HG03565 (cell line): Measurements from ENCODE around the gene DPP6.
"Not testable (repeated sequence)": the region's sequence is repeated elsewhere in the genome, so short reads cannot be mapped to it uniquely, and the experiment has no call there.

Source experiments
- ATAC-seq: cut with Tn5 transposase; IDR thresholded peaks from one replicate; pipeline ENCODE4 v1.9.1; 2021; ENCODE audit warnings: mild to moderate bottlenecking, moderate library complexity; ENCODE audit not compliant: unreplicated experiment

The DPP6 gene

GRCh38 chr7:154646126-154647013 lies 594.2 kb downstream of the DPP6 start:
- ATAC-seq, result no peak

- no peak for ATAC-seq
Observed at GRCh38 chr7:154647625-154648024, 595.4 kb downstream of the DPP6 start.

GRCh38 chr7:154649015-154649414 lies 596.8 kb downstream of the DPP6 start:
- ATAC-seq, result no peak

- ATAC-seq, result no peak
Observed at GRCh38 chr7:154649434-154649833, 597.2 kb downstream of the DPP6 start.

GRCh38 chr7:154650275-154650674 lies 598.1 kb downstream of the DPP6 start:
- no peak for ATAC-seq

- ATAC-seq, result no peak
Observed at GRCh38 chr7:154651501-154651900, 599.3 kb downstream of the DPP6 start.

GRCh38 chr7:154652564-154652963 lies 600.4 kb downstream of the DPP6 start:
- ATAC-seq, result no peak

- ATAC-seq, result no peak
Observed at GRCh38 chr7:154653281-154653680, 601.1 kb downstream of the DPP6 start.

- no peak for ATAC-seq
Observed at GRCh38 chr7:154656618-154657017, 604.4 kb downstream of the DPP6 start.

- no peak for ATAC-seq
Observed at GRCh38 chr7:154666768-154667167, 614.6 kb downstream of the DPP6 start.

- no peak for ATAC-seq
Observed at GRCh38 chr7:154672659-154673415, 620.6 kb downstream of the DPP6 start.

GRCh38 chr7:154674191-154674590 lies 622.0 kb downstream of the DPP6 start:
- no peak for ATAC-seq

- no peak for ATAC-seq
Observed at GRCh38 chr7:154675560-154675959, 623.4 kb downstream of the DPP6 start.

- not testable (repeated sequence) for ATAC-seq
Observed at GRCh38 chr7:154676033-154676421, 623.8 kb downstream of the DPP6 start.

GRCh38 chr7:154676422-154677073 lies 624.4 kb downstream of the DPP6 start:
- no peak for ATAC-seq

- ATAC-seq, result no peak
Observed at GRCh38 chr7:154677454-154677853, 625.3 kb downstream of the DPP6 start.

GRCh38 chr7:154678001-154678550 lies 625.9 kb downstream of the DPP6 start:
- ATAC-seq, result not testable (repeated sequence)

GRCh38 chr7:154679379-154680053 lies 627.3 kb downstream of the DPP6 start:
- no peak for ATAC-seq

GRCh38 chr7:154680894-154681659 lies 628.9 kb downstream of the DPP6 start:
- no peak for ATAC-seq

- ATAC-seq, result no peak
Observed at GRCh38 chr7:154682003-154682402, 629.8 kb downstream of the DPP6 start.
